ENCODE results near the gene ILDR1.

ILDR1 gene

DNA sequence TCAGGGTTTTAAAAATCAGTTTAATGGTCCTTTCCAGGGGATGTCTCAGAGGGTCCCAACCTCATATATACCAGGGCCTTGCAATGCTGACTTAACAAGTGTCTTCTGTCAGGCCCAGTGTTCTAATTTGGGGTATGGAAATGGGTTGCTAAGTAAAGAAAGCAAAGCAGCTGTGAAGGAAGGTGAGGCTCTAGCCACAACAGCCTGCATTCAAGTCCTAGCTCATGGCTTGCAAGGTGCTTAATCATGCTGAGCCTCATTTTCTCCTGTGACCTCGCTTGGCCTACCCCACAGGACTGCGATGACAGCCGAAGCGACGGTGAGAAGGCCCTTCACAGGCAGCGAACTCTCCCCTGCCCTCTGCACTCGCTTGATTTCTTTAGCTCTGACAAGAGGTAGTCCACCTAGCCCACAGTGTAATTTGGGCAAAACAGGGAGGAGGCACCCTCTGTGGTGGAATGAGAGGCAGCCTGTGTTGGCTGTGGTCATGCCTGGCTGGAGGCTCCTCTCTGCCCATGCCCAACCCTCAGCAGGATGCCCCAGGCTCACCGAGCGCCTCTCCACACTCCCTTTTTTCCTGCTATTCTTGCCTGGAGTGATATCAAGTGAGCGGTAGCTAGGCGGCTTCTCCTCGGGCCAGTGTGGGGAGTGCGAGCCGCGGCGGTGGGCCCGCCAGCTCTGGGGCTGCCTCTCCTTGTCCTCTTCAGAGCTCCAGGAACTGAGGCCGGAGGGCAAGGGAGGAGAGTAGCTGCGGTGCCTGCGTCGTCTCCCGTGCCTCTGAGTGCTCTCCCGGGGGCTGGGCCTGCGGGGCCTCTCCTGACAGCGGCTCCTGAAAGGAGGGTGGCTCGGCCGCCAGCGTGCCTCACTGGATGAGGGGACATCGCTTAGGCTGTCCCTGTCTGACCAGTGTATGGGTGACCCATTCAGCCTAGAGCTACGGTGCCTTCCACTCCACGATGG is 29.2 kb downstream of the ILDR1 start:
- no peak for DNase-seq

DNA sequence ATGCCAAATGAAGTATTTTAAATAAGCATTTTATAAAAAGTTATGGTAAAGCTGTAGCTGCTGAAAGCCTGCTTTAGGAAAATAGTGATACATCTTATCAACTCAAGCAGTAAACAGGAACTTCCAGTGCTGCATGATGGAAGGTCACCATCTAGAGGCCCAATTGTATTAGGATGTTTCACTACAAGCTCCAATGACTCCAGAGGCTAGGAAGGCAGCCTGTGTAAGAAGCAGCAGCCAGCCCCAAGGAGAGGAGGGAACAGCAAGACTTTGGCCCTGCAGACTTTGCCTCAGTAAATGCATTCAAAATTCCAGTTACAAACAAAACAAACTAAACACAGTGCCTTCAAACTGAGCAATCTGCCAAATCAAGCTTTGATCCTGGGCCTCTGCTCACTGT is 32.1 kb downstream of the ILDR1 start:
- DNase-seq = peak; percentile 14

DNA sequence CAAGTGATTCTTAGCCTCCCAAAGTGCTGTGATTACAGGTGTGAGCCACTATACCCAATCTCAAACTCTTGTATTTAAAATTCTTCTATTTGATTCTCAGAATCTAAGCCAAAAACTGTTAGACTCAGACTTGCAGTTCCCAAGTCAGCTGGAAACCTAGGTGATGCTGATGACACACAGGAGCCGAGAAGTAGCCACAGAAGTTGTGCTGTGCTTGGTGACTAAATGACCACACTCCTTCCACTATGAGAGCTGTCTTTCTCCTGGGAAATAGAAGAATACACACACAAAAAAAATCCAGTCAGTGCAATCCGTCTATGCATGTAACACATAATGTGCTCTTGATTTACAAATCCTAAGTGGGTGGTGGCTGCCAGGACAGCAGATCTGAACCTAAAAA is 33.9 kb downstream of the ILDR1 start:
- DNase-seq = no peak

DNA sequence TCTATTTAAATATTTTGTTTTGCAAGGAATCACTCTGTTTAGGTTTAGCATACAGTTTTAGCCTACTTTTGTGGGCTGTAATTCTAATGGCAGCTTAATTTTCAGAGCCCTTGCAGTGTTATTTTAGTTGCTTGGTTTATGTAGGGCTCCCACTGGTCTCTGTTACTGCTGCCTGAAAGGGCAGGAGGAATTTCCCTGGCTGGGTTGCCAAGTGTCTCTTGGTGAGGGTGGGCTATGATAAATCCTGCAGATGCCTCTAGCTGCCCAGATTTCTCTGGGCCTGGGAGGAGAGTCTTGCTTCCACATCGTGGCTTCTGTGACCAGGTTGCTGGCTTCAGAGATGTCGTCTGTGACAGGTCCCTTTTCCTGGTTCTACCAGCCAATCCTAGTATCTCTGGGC is 36.2 kb downstream of the ILDR1 start:
- no peak for DNase-seq

DNA sequence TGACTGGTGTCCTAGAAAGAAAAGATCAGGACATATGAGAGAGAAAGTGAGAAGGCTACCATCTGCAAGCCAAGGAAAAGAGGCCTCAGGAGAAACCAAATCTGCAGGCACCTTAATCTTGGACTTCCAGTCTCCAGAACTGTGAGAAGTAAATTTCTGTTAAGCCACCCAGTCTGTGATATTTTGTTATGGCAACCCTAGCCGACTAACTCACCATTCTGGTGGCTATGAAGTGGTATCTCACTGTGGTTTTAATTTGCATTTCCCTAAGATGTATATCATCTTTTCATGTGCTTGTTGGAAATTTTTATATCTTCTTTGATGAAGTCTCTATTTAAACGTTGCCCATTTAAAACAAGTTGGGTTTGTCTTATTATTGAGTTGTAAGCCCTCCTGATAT is 40.6 kb downstream of the ILDR1 start:
- DNase-seq = no peak

DNA sequence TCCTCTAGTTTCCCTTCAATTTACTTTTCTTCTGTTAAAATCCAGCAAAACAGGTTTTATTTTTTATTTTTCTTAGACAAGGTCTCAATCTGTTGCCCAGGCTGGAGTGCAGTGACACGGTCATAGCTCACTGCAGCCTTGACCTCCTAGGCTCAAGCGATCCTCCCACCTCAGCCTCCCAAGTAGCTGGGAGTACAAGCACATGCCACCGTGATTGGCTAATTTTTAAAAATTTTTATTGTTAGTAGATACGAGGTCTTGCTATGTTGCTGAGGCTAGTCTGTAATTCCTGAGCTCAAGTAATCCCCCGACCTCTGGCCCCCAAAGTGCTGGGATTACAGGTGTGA is 41.6 kb downstream of the ILDR1 start:
- DNase-seq = no peak

DNA sequence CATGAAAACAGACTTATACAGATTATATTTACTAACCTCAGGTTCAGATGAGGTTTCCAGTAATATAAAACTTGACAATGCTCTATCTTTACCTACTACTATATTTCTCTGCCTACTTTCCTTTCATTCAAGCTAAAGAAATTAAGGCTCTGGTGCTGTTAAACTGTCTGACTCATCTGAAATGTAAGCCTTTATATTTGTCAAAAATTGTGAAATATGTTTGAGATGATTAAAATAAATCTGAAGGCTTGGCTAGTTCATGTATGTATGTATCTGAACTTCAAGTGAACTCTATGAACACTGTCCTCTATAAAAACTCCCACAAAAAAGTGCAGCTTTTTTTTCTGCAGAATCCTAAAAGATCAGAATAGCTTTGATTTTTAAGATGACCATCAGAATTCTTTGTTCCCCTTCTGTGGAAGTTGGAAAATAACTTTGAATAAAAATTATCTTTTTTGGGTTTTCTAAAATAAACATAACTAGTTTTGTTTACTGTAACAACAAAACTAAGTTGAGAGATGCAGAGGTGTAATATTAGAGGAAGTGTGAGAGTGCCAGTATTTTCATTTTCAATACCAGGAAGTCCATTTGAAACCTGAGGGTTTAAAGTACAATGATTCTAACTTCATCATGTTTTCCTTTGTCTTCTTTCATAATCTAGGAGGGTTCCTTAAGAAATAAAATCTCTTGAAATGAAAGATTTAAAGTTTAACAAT is 42.2 kb downstream of the ILDR1 start:
- DNase-seq = no peak

DNA sequence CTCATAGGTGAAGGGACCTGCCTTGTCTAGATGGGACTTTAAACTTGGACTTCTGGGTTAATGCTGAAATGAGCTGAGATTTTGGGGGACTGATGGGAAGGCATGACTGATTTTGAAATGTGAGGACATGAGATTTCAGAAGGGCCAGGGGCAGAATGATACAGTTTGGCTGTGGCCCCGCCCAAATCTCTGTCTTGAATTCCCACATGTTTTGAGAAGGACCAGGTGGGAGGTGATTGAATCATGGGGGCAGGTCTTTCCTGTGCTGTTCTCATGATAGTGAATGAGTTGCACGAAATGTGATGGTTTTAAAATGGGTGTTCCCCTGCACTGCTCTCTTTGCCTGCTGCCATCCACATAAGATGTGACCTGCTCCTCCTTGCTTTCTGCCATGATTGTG is 42.8 kb downstream of the ILDR1 start:
- no peak for DNase-seq

DNA sequence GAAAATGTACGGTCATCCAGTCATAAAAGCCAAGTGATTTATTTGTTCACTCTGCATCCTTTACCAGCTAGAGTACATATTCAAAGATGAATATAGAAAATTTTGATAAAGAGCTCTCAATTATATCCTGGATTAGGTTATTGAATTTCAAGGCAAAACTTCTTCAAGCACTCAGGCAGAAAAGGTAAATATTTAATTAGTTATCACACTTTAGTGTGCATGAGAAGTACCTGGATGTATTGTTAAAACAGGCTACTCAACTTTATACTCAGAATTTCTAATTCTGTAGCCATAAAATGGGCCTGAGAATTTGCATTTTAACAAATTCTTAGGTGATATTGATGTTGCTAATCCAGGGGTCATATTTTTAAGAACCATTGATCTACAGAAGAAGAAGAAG is 45.3 kb downstream of the ILDR1 start:
- DNase-seq = peak; percentile 67

DNA sequence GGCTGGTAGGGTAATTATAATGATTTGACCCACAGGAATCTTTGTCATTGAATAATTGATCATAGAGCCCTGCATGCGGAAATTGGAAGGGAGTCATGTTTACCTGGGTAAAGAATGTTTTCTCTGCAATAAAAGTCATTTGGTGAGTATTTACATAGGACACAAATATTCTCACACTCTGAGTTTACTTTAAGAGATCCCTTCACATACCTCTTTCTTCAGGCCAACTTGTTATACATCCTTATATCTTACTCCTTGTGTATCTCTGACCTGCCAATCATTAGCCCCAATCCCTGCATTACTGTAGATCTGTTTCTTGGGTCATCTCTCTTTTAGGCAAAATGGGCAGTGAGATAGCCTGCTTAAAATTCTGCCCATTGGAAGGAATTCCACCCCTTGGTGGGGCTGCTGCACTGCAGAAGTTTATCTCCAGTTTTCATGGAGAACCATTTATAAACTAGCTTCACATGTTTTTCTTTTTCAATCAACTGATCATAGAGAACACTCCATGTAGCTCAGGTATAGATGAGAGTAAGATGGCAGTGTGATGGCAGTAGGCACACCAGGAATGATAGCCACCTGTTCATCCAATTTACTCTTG is 46.2 kb downstream of the ILDR1 start:
- peak; percentile 12 for DNase-seq

DNA sequence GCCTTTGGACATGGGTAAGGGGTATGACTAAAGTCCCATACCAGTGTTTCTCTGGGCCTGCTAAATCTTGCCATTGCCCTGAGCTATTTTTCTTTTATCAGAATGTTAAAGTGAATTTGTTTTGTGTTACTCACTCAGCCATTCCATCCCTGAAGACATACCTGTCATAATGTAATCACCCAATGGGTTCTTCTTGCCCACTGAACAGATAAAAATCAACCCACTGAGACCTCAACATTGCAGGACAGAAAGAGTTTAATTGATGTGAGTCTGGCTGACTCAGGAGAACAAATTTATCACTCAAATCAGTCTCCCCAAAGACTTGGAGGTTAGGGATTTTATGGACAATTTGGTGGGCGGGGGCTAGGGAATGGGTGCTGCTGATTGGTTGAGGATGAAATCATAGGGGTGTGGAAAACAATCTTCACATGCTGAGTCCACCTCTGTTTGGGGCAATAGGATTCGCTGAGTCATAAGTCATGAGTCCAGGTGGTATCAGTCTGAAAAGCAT is 47.4 kb downstream of the ILDR1 start:
- DNase-seq = no peak

DNA sequence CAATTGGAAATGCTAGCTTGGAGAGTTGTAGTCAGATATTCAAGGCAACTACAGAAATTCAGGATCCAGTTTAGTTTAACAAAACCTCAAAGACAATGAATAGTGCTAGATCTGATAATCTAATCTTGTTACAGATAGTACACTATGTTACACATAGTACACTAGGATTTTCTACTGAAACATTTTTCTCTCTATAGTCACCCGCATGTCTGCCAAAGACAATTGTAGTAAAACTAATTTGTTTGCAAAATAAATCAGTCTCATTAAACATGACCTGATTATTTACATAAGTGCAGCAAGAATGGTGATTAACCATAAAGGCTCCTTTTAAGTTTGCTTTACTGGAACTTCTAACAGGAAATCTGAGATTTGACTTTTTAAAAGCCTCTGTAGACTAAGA is 52.0 kb downstream of the ILDR1 start:
- no peak for DNase-seq

DNA sequence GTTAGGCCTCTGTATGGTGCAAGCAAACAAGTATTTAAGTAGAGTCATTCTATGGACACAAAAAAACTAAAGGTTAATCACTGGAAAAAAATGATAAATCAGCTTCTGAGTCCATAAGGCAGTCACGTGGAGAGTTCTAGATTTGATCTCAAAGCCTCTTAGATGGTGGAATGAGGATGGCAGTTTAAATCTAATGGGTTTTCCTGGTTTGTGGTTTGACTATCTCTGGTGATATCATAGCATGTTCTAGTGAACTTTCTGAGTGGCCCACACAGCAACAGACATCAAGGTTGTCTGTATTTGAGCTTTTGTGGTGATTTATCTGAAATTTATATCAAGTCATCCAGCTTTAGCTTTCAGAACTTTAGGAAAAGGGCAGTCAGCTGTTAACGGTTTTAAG is 52.4 kb downstream of the ILDR1 start:
- DNase-seq = no peak

DNA sequence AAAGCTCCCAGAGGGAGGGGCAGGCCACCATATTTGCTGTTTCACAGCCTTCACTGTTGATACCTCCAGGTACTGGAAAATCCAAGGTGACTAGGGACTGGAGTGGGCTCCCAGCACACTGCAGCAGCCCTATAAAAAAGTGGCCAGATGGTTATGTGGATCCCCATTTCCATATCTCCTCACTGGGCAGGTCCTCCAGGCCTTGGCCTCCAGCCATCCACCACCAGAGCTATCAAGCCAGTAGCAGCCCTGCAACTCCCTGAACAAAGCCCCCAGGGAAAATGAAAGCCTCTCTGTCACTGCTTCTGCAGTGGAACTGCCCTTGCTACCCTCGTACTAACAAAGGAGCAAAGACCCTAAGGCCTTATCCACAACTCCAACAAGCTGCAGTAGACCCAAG is 58.4 kb downstream of the ILDR1 start:
- no peak for DNase-seq

DNA sequence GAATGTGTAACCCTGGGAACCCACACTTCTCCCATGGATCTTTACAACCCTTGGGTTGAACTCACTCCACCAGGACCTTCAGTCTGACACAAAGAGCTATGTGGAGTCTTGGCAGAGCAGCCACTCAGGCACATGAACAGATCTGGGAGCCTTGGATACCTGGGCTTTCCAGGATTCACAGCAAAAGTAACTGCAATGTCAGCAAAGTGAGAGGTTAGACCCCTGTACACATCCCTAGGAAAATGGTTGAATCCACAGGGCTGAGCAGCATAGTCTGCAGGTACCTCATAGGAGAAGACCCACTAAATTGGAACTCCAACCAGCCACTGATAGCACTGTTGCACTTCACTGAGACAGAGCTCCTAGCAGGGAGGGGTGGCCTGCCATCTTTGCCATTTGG is 59.6 kb downstream of the ILDR1 start:
- no peak for DNase-seq

DNA sequence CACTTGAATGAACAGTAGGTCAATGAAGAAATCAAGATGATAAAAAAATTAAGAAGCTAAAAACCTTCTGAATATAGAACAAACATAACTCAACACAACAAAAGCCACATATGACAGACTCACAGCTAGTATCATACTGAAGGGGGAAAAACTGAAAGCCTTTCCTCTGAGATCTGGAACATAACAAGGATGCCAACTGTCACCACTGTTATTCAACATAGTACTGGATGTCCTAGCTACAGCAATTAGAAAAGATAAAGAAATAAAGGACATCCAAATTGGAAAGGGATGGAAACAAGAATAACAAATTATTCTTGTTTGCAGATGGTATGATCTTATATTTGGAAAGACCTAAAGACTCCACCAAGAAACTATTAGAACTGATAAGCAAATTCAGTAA is 60.8 kb downstream of the ILDR1 start:
- DNase-seq = no peak

DNA sequence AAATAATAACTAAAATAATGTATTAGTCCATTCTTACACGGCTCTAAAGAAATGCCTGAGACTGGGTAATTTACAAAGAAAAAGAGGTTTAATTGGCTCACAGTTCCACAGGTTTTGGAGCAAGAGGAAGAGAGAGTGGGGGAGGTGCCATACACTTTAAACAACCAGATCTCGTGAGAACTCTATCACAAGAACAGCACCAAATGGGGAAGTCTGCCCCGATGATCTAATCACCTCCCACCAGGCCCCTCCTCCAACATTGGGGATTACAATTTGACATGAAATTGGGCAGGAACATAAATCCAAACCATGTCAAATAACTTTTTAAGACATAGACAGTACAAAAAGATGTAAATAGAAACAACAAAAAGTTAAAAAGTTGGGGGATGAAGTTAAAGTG is 63.2 kb downstream of the ILDR1 start:
- DNase-seq = no peak

DNA sequence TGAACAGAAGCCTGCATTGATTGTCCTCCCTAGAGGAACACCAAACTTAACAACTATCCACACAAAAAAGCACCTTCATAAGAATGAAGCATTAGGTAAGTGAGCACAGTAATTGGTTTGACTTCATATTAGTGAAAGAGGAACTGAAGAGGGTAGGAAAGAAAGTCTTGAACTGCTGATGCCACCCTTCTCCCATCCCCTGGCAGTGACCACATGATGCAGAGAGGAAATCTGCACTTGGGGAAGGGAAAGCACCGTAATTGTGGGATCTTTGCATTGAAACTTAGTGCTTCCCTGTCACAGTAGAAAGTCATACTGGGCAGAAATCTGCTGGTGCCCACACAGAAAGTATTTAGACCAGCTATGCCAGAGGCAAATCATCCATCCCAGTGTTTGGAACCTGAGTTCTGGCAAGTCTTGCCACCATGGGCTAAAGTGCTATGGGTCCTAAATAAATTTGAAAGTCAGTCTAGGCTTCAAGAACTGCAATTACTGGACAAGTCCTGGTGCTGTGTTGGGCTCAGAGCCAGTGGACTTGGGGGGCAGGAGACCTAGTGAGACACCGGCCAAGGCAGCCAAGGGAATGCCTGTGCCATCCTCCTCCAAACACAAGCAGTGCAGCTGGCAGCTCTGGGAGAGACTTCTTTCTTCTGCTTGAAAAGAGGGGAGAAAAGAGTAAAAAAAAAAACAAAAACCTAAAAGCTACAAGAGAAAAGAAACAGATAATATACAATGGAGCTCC is 64.2 kb downstream of the ILDR1 start:
- DNase-seq = no peak

DNA sequence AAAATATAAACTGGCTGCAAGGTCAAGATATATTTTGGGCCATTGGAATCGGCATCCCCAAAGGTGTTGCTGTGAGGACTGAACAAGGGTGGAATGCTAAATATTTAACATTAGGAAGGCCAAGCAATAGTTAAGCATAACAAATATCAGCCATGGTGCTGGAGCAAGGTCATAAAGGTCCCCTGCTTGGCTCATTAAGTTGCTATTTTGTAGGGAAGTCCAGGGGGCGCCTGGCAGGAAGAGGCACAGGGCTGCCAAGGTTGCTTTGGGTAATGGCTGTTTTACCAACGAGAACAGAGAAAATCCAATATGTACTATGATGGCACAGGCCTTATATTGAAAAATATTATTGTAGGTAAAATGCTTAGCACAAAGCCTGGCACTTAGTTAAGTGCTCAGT is 65.7 kb downstream of the ILDR1 start:
- no peak for DNase-seq

DNA sequence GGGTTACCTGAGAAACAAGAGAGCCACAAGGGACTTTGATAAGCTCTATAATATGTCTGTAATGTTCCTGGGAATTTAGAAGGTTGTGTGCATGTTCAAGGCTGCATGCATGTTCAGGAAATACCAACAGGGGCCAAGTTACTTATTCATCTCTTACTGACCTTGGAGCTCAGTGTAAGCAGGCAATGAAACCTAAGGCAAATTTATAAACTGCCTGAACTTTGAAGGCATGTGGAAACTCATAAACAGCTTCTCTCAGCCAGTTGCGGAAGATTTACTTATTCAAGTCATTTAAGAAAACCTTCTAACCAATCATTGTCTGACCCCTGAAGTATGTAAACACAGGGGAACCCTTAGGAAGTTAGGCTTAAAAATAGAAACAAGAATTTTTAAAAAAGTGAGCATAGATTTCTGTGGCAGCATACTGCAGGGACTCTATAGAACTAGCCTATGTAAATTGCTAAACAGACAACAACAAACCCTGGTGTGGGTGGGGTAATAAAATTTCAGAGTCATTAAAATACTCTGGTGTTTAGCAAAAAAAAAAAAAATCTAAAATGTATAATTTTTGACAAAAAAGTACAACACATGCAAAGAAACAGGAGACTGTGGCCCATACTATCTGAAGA is 70.6 kb downstream of the ILDR1 start:
- DNase-seq = no peak

DNA sequence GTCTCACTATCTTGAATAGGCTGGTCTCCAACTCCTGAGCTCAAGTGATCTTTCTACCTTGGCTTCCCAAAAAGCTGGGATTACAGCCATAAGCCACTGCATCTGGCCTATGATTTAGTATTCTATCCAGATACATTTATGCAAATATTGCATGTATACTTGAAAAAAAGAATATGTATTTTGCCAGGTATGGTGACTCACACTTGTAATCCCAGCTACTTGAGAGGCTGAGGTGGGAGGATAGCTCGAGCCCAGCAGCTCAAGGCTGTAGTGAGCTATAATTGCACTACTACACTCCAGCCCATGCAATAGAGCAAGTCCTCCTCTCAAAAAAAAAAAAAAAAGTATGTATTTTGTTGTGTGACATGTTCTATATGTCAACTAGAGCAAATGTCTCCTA is 73.4 kb downstream of the ILDR1 start:
- peak; percentile 45 for DNase-seq

DNA sequence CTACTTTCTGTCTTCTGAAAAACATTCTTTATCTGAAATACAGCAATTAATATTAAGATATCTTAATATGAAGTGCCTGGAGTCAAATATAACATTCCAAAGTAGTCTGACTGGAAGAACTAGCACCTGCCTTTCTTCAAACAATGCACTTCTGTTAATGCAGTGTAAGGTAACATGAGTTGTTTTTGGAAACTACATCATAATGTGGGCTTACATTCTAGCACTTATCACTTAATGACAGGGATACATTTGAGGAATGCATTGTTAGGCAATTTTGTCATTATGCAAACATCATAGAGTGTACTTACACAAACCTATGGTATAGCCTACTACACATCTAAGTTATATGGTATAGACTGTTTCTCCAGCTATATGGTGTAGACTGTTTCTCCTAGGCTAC is 78.6 kb downstream of the ILDR1 start:
- DNase-seq = peak; percentile 19

Measured in DMS53 (cell line).